NCI-H69 (cell line): ENCODE measurements around the gene FLT4.
A peak's percentile ranks its signal among the peaks of the same experiment; 100 is the strongest.
"Not testable (repeated sequence)": the region's sequence is repeated elsewhere in the genome, so short reads cannot be mapped to it uniquely, and the experiment has no call there.

ENCODE experiments used
- DNase-seq: peaks from one replicate; lab custom pipeline; 2025; lab: John Stamatoyannopoulos, UW

The FLT4 gene

DNA sequence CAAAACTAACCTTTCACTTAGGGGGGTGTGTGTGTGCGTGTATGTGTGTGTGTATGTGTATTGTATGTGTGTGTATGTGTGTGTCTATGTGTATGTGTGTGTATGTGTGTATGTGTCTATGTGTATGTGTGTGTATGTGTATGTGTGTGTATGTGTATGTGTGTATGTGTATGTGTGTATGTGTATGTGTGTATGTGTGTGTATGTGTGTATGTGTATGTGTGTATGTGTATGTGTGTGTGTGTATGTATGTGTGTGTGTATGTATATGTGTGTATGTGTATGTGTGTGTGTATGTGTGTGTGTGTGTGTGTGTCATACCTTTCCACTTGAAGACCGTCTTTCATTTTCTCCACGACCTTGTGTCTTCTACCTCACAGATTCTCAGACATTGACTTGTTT is 20.8 kb upstream of the FLT4 start:
- no peak for DNase-seq

DNA sequence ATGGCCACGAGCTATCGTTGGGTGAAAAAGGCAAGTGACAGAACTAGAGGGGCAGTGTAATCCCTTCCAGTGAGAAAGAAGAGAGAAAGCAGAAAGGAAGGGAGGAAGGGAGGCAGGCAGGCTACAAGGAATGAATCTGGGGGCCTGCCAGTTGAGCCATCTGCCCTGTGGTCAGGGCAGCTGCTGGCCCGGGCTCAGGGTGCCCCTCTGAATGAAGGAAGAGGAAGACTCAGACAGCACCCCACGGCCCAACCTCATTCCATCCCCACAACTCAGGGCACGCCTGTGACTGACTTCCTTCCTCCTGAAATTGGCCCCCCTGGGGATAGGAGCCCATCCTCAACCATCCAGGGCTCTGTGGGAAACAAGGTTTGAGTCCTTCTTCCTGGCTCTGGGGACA is 20.3 kb upstream of the FLT4 start:
- peak; percentile 10 for DNase-seq

DNA sequence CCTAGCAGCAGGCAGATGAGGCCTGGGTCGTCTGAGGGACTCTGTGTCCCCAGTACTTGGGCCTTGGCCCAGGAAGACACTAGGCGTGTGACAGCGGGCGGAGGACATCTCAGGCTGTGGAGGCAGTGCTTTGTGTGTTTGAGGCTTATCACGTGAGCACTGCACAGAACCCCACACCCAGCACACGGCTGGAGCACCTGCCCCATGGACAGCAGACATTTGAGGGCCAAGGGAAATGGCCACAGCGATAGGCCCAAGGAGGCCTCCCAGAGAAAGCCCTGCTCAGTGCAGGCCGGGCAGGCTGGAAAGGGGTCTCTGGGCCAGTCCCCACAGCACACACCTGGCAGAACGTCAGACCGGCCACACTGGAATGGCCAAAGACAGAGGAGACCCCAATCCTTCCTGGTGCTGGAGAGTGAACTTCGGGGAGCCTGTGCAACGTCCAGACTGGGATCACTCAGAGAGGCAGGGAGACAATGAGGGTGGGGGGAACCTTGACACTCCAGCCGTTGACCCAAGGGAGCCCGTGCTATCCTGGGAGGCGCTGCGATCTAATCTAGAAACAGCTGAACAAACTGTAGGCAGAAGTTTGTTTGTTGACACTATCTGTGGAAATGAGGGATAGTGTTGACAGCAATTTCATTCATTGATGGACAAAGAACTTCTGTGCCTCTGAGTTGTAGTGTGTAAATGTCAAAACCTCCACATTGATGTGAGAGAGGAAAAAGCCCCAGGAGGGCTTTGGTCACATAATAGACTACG is 19.6 kb upstream of the FLT4 start:
- peak; percentile 27 for DNase-seq

DNA sequence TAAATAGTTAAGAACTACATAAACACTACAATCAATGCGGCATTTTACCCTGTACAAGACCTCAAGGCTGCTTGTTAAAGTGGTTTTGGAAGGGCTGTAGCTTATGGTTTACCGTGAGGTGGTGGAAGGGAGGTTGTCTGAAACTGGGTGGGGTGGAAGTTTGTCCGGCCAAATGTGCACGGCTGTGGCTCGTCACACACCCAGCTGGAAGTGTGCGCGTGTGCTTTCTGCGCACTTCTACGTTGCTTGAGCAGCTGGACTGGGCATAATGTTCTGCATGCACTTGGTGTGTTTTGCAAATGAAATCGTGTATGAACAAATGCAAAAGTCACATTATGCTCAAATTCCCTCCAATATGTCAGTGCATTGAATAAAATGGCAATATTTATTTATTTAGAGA is 17.4 kb upstream of the FLT4 start:
- no peak for DNase-seq

DNA sequence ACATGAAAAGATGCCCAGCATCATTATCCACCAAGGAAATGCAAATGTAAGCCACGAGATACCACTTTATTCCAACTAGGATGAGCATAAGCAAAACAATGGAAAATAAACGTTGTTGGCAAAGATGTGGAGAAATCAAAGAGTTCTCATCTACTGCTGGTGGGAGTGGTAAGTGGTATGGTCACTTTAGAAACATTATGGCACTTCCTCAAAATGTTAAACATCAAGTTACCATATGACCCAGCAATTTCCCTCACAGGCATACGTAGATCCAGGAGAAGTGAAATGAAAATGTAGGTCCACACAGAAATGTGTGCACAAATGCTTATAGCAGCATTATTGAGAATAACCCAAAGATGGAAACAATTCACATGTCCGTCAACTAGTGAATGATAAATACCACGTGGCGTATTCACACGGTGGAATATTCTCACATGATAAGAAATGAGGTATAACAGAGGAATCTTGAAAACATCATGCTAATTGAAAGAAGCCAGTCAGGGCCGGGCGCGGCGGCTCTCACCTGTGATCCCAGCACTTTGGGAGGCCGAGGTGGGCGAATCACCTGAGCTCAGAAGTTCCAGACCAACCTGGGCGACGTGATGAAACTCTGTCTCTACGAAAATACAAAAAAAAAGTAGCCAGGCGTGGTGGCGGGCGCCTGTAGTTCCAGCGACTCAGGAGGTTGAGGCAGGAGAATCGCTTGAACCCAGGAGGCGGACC is 16.4 kb upstream of the FLT4 start:
- DNase-seq, result no peak

DNA sequence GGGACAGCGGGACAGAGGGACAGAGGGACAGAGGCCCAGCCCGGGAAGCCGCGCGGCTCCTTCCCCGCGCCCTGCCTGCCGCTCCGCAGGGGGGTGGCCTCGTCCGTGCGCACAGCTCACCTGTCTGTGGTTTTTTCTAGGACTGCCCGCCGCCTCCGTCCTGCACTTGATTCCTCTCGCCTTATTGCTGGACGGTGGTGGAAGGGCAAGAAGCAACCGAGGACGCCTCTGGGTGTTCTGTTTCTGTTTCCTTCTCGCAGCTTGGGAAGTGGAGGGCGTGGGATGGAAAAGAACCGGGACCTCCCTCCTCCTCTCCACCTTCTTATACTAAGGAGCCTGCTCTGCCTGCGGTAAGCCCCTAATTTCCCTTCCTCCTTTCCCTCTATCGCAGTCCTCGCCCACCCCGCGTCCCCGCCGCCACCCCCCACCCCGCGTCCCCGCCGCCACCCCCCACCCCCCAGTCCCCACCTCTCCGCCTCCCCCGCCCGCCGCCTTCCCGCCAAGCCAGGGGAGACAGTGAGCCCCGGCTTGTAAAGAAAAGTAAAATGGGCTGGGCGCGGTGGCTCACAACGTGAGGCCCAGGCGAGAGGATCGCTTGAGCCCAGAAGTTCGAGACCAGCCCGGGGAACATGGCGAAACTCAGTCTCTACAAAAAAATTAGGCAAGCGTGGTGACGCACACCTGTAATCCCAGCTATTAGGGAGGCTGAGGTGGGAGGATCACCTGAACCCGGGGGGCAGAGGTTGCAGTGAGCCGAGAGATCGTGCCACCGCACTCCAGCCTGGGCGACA is 9.6 kb upstream of the FLT4 start:
- DNase-seq, result no peak

DNA sequence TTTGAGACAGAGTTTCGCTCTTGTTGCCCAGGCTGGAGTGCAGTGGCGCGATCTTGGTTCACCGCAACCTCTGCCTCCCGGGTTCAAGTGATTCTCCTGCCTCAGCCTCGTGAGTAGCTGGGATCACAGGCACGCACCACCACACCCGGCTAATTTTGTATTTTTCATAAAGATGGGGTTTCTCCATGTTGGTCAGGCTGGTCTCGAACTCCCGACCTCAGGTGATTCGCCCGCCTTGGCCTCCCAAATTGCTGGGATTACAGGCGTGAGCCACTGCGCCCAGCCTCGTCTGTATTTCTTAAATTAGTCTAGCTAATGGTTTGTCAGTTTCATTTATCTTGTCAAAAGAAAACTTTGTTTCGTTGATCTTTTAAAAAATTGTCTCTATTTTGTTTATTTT is 5.8 kb upstream of the FLT4 start:
- not testable (repeated sequence) for DNase-seq

DNA sequence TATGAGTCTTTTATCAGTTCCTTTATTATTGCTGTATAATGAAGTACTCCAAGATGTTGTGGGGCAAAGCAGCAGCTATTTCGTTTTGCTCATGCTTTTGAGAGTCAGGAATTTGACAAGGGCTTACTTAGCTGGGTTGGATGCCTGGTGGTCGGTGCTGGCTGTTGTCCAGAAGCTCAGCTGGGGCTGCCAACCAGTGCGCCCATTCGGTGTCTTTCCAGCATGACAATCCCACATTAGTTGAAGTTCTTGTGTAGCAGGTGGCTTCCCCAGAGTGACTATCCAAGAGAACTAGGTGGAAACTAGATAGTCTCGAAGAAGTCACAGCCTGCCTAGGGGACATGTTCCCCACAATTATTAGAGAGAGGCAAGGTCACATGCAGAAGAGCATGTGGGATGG is 3.4 kb upstream of the FLT4 start:
- DNase-seq, result no peak

DNA sequence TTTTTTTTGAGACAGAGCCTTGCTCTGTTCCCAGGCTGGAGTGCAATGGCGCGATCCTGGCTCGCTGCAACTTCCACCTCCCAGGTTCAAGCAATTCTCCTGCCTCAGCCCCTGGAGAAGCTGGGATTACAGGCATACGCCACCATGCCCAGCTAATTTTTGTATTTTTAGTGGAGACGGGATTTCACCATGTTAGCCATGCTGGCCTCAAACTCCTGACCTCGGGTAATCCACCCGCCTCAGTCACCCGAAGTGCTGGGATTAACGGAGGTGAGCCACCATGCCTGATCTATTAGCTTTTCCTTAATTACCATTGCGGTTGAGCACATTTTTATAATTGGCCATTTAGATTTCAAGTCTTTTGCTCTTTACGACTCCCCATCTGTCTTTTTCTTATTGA is 2.9 kb upstream of the FLT4 start:
- no peak for DNase-seq

DNA sequence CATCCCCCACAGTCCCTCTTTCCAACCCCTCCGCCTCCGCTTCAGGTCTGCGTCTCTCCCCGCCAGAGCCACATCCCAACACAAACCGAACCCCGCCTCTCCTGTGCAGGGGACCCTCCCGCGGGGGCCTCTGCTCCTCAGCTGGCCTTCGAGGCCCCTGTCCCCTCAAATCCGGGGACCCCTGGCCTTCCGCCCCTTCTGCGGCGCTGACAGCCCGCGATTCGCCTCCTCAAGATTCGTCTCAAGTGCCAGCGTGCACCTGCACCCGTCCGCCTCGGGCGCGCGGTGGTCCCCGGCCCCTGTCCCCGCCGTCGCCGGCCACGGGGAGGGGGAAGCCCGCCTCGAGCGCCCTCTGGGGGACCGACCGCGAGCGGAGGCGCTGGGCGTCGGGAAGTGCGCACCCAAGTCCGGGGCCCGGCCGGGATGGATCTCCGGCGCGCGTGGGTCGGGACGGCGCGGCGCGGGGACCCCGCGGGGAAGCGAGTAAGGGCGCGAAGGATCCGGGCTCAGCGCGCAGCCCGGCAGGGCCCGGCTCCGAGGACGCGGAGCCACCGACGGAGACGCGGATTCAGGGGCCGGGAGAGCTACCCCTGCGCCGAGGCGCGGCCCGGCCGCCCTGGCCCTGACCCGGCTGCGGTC is 623 bp downstream of the FLT4 start:
- DNase-seq, result peak; percentile 26

DNA sequence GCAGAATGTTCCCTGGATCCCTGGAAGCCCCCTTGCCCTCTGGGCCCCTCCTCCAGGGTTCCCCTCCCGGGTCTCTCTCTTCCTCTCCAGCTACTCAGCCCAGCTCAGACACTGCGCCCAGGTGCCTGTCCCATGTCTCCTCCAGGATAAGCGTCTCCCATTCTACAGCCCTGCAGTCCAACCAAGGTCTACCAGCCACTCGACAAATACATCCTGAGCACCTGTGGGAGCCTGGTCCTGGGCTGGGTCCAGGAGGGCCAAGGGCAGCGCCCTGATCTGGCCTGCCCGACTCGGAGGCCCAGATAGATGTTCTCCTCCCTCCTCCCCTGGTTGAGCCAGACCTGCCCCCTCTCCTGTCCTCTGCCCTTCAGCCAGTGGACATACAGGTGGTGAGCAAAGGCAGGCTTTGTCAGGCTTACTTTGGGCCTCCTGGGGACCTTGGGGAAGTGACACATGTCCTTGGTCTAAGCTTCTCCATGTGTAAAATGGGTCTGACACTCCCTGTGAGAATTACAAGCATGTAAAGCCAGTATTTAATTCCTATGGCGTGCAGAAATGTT is 1.4 kb downstream of the FLT4 start:
- DNase-seq, result no peak

DNA sequence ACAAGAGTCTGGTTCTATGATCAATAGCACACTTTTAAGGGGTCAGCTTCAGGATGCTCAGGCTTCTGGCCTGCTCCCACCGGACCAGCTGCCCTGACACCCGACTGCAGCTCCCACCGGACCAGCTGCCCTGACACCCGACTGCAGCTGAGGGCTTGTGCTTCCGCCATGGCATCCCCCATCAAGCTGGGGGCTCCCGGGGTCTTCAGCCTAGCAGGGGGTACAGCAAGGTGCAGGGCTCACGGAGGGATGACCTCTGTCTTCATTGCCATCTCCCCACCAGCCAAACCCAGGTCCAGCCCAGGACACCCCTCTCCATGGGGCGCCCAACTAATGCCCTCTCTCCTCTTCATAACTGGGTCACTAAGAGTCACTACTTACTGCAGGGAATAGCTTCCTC is 1.9 kb downstream of the FLT4 start:
- no peak for DNase-seq

DNA sequence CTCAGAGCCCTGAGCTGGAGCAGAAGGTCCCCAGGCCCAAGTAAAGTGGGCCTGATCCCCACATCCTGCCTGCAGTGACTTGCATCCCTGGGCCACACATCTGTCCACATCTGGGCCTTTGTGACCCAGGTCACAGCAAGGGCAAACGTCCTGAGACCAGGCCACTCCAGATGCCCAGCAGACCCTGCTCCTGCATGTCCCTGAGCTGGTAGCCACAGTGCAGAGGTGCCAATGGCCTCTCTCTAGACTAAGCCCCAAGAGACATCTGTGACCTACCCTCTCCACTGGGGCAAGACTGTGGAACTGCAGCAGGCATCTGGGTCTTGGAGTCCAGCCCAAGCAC is 2.5 kb downstream of the FLT4 start:
- DNase-seq, result no peak

DNA sequence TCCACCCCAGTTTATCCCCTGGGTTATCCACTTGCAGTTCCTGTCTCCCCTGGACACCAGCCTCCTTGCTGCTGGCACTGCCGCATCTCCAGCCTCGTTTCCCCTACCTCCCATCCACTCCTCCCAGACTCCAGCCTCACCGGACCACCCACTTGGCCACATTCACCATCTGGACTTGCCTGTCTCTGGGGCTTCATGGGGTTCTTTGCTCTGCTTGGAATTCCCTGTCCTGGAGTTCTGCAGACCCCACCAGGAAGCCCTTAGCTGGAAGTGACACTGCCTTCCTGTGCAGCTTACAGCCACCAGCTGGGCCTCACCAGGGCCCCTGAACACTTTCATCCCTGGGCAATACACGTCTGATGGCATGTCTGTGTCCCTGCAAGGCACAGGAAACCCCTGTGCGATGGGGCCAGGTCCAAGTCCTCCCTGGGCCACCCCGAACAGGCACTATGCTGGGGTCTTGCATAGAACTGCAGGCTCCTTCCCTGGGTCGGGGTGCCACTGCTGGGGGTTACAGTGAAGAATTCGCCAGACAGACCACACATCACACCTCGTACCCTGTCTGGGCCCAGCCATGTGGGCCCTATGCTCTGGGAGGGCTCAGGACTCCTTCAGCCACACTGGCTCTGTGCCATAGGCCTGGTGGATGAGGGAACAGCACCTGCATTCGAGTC is 3.0 kb downstream of the FLT4 start:
- DNase-seq, result no peak

DNA sequence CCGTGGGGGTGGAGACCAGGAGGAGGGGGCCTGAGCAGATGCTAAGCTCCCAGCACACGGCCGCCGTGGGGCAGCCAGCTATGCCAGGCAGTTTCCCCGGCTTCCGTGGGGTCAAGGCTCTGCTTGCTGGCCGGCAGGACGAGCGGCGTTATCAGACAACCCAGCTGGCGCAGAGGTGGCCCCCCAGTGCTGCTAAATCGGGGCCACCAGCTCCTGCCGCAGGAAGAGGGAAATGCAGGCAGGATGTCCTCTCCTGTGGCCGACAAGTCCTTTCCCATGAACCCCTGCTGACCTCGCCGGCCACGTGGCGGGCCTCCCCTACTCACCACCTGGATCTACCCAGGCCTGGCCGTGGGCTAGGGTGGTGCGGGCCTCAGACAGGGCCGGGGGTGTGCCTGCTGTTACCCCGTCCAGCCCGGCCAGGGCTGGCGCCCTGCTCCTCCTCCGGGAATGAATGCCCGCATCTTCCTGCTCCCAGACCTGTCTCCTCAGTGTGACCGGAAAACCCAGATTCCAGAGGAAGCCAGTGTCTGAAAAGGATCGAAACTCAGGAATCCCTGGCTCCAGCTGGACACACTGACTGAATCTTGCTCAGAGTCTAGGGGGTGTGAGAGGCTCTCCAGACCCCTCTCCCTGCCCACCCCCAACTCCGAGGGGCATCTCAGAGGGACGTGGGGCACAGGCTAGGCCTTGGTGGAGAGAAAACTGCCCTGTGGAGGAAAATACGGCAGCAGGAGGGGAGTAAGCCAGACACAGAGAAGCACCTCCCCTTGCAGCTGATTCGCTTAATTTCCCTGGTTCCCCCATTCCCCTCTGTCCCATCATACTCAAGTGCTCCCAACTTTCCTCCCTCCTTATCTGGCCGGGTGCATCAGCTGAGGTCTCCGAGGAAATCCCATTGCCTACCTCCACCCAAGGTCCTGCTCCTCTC is 3.9 kb downstream of the FLT4 start:
- DNase-seq, result no peak

DNA sequence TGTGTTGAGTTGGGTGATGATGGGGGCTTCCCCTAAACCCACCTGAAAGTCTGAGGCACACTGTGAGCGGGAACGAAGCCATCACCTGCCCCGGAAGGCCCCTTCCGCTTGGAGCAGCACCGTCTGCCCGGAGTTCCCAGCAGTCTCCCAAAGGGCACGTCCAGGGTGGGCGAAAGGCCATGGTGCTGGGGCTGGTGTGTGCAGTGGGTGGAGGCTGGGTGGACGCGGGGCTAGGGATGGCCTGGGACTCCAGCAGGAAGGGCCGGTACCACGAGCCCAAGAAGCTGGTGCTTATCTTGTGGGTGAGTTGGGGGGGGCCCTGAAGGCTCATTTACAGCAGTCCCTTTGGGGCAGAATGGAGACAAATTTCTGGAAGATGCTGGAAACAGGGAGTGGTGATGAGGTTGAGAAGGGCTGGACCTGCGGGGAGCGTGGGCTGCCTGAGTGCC is 4.6 kb downstream of the FLT4 start:
- DNase-seq, result no peak

DNA sequence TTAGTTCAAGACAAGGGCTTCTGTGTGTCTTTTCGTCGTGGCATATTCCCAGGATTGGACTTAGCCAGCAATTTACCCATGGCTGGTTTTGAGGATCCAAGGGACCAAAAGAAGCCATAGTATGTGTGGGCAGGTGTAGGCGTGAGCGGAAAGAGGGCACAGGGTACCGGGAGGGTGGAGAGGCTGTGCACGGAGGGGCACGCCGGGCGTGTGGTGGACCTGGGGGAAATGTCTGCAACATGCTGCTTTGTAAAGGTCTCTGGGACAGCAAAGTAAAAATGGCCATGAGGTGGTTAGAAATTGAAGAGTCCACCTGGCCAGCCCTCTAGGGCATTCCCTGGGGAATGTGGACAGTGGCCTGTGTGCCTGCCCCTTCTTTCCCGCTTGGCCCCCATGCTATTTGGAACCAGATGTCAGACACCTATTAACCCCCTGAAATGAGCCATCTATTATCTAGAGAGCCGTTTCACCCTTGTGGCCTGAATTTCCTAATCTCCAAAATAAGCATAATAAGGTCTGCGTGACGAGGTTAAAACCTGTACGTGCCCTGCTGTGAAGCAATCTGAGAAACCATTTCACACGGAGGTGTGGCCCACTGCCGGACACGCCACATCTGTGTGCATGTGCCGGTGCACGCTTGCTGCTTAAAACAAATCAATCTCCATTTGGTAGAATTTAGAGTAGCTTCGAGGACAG is 5.1 kb downstream of the FLT4 start:
- DNase-seq, result no peak

DNA sequence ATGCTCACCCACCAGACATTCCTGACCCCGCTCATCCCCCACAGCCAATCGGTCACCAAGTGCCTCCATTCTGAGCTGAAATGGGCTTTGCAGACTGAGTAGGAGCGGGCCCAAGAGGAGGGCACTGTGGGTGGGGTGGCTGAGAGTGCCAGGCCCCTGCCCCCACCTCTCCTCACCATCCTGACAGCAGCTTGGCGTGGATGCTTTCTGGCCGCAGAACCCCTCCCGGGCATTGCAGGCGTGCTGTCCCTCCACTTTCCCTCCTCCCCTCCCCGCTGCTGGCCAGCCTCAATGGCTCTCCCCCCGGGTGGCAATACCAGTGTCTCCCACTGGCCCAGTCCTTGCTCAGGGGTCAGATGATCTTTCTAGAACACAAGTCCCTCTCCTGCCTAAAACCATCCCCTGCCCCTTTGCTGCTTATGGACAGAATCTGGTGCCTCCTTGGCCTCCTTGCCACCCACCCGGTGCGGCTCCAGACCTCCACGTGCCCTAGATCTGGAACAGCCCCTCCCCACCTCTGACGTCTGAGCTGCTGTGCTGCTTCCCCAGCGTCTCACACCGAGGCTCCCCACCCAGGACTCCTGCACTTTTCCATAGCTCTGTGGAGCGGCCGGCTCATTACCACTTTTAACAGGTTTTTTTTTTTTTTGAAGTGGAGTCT is 6.1 kb downstream of the FLT4 start:
- no peak for DNase-seq

DNA sequence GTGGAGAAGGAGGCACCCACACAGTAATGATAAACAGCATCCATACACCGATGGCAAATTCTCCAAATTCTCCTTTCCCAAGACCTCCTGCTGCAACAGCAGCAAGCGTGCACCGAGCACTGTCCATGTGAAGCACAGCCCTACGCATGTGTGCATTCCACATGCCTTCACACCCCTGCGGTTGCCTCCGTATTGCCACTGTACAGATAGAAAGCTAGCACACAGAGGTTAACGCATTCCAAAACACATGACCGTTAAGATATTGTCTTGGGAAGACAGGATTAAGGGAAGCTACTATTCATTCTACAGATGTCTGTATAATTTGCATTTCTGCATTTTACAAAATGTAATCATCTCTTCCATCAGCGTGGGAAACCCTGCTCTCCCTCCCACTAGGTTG is 6.6 kb downstream of the FLT4 start:
- no peak for DNase-seq
